ENCODE measurements around the gene SLC8A2.

Gene SLC8A2

GRCh38 chr19:47510516-47511127, 38.9 kb upstream of the SLC8A2 start:
- no peak overlapping the region for H3K4me3 ChIP-seq (ENCODE audit: low read length)

GRCh38 chr19:47509973-47510372, 38.3 kb upstream of the SLC8A2 start:
- no peak overlapping the region for H3K4me3 ChIP-seq (ENCODE audit: low read length)
- no peak for TF ChIP-seq ZNF274 (IDR thresholded peaks at IDR 0.05; ENCODE audit: low read depth, low read length)

More at GRCh38 chr19:47510516-47511127, 38.9 kb upstream of the SLC8A2 start:
- no peak for TF ChIP-seq ZNF274 (IDR thresholded peaks at IDR 0.05; ENCODE audit: low read depth, low read length)

- no peak for TF ChIP-seq ZNF274 (IDR thresholded peaks at IDR 0.05; ENCODE audit: low read depth, low read length)
- no peak overlapping the region for H3K4me3 ChIP-seq (ENCODE audit: low read length)
These were observed 37.6 kb upstream of the SLC8A2 start for GRCh38 chr19:47509170-47509847.

- H3K4me3 ChIP-seq (ENCODE audit: low read length): no peak overlapping the region
- no peak for TF ChIP-seq ZNF274 (IDR thresholded peaks at IDR 0.05; ENCODE audit: low read depth, low read length)
These were observed 37.0 kb upstream of the SLC8A2 start for GRCh38 chr19:47508721-47509120.

GRCh38 chr19:47507924-47508553, 36.3 kb upstream of the SLC8A2 start:
- no peak overlapping the region for H3K4me3 ChIP-seq (ENCODE audit: low read length)
- TF ChIP-seq ZNF274 (IDR thresholded peaks at IDR 0.05; ENCODE audit: low read depth, low read length): no peak

GRCh38 chr19:47507012-47507411, 35.3 kb upstream of the SLC8A2 start:
- H3K4me3 ChIP-seq (ENCODE audit: low read length): no peak overlapping the region
- TF ChIP-seq ZNF274 (IDR thresholded peaks at IDR 0.05; ENCODE audit: low read depth, low read length): no peak

- no peak overlapping the region for H3K4me3 ChIP-seq (ENCODE audit: low read length)
- no peak for TF ChIP-seq ZNF274 (IDR thresholded peaks at IDR 0.05; ENCODE audit: low read depth, low read length)
These were observed 34.8 kb upstream of the SLC8A2 start for GRCh38 chr19:47506459-47506858.

GRCh38 chr19:47505506-47505905, 33.8 kb upstream of the SLC8A2 start:
- no peak overlapping the region for H3K4me3 ChIP-seq (ENCODE audit: low read length)
- no peak for TF ChIP-seq ZNF274 (IDR thresholded peaks at IDR 0.05; ENCODE audit: low read depth, low read length)

GRCh38 chr19:47503826-47504150, 32.1 kb upstream of the SLC8A2 start:
- TF ChIP-seq ZNF274 (IDR thresholded peaks at IDR 0.05; ENCODE audit: low read depth, low read length): no peak

GRCh38 chr19:47503130-47503825, 31.6 kb upstream of the SLC8A2 start:
- no peak overlapping the region for H3K4me3 ChIP-seq (ENCODE audit: low read length)
- TF ChIP-seq ZNF274 (IDR thresholded peaks at IDR 0.05; ENCODE audit: low read depth, low read length): no peak

More at GRCh38 chr19:47503826-47504150, 32.1 kb upstream of the SLC8A2 start:
- H3K4me3 ChIP-seq (ENCODE audit: low read length): no peak overlapping the region

GRCh38 chr19:47499863-47500830, 28.5 kb upstream of the SLC8A2 start:
- TF ChIP-seq ZNF274 (IDR thresholded peaks at IDR 0.05; ENCODE audit: low read depth, low read length): no peak
- H3K4me3 ChIP-seq (ENCODE audit: low read length): no peak overlapping the region

- no peak overlapping the region for H3K4me3 ChIP-seq (ENCODE audit: low read length)
- TF ChIP-seq ZNF274 (IDR thresholded peaks at IDR 0.05; ENCODE audit: low read depth, low read length): no peak
These were observed 27.7 kb upstream of the SLC8A2 start for GRCh38 chr19:47499371-47499770.

- no peak overlapping the region for H3K4me3 ChIP-seq (ENCODE audit: low read length)
These were observed 26.9 kb upstream of the SLC8A2 start for GRCh38 chr19:47498561-47498960.

More at GRCh38 chr19:47498561-47498960, 26.9 kb upstream of the SLC8A2 start:
- TF ChIP-seq ZNF274 (IDR thresholded peaks at IDR 0.05; ENCODE audit: low read depth, low read length): no peak
